Measurements from ENCODE around the gene RERG.

Gene RERG

DNA sequence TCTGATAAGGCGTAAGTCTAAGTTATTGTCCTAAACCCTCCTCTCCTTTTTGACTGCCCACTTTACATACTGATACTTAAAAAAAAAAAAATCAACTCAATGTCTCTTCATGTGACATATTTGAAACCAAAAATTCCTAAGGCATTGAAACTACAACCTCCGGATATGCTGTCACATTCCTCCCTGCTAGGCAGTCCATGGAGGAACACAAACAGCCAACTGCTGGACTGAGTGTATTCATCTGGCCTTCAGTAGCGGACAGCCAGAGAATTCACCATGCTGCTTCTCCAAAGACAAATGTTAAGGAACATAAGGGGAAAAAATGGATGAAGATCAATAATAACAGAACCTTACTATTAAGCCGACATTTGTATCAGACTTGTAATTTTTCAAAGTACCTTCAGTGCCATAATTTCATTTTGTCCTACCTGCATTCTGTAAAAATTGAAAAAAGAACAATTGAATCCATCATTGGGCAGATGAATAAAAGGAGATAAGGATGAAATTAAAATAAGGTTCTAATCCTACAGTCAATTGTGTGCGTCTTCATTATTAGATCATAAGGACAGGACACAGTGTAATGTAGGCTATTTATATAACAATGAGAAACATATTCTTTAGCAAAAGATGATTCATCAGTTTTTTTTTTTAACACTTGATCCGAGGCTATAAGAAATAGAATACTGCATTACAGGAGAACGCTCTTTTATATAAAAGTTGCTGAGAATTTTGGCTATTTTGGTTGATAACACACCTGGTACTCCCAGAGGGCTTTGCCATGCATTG, 12.2 kb downstream of the RERG start:
- DNase-seq (ENCODE audit: extremely low read depth, low read depth), result no peak
- TF ChIP-seq, protein P1, sequence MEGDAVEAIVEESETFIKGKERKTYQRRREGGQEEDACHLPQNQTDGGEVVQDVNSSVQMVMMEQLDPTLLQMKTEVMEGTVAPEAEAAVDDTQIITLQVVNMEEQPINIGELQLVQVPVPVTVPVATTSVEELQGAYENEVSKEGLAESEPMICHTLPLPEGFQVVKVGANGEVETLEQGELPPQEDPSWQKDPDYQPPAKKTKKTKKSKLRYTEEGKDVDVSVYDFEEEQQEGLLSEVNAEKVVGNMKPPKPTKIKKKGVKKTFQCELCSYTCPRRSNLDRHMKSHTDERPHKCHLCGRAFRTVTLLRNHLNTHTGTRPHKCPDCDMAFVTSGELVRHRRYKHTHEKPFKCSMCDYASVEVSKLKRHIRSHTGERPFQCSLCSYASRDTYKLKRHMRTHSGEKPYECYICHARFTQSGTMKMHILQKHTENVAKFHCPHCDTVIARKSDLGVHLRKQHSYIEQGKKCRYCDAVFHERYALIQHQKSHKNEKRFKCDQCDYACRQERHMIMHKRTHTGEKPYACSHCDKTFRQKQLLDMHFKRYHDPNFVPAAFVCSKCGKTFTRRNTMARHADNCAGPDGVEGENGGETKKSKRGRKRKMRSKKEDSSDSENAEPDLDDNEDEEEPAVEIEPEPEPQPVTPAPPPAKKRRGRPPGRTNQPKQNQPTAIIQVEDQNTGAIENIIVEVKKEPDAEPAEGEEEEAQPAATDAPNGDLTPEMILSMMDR (IDR thresholded peaks at IDR 0.05; ENCODE audit: low read depth, low read length), result no peak

DNA sequence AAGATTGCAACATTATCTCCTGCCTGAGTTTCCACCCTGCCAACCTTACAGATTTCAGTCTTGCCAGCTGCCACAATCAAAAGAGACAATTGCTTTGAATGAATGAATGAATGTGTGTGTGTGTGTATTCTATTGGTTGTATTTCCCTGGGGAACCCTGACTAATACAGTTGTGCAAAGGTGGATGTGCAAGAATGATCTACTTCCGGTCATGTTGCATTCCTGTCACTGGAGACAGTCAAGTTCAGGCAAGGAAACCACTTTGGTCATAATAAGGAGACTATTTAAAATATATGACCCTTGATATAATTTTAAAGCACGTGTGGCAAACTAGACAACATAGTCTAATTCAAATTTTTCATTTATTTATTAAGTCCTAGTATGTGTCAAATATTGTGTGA, 13.1 kb downstream of the RERG start:
- TF ChIP-seq, protein P1 (IDR thresholded peaks at IDR 0.05; ENCODE audit: low read depth, low read length), result no peak; the same call in 1 of the 2 replicates
- no peak for DNase-seq (ENCODE audit: extremely low read depth, low read depth)

DNA sequence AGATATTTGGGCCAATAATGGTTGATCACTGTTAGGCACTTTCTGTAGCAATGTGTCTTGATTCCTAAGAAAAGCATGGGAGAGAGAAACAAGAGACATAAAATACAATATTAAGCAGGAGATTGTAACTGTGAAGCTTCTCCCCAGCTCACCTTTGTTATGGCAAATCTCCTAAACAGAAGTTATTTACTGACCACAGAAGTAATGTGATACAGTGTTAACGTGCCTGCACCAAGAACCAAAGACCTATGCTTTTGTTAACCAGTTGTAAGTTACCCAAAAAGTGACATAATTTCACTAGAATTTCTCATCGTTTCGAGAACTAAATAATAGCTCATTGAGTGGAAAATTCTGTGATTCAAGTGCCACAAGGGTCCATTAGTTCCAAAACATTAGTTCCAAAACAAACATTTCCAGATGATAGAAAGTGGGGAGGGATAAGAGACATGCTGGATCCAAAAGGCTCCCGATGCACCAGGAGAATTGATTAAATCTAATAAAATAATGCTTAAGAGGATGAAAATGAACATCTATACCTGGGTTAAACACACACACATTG, 14.3 kb downstream of the RERG start:
- DNase-seq (ENCODE audit: extremely low read depth, low read depth), result no peak
- TF ChIP-seq, protein P1 (IDR thresholded peaks at IDR 0.05; ENCODE audit: low read depth, low read length), result no peak

DNA sequence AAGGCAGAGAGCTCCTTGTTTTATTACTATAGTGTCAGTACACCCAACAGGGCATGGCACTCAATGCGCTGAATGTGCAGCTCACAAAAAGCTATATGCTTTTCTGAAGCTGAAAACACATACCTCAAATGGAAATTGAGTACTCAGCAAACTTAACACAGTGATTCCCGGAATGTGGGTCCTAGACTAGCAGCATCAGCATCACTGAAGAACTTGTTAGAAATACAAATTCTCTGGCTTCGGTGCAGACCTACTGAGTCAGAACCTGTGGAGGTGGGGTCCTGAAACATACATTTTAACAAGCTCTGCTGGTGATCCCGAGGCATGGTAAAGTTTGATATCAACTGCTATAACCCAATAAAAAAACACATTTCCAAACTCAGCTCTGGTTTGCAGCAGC, 14.9 kb downstream of the RERG start:
- TF ChIP-seq, protein P1 (IDR thresholded peaks at IDR 0.05; ENCODE audit: low read depth, low read length), result no peak
- no peak for DNase-seq (ENCODE audit: extremely low read depth, low read depth)

DNA sequence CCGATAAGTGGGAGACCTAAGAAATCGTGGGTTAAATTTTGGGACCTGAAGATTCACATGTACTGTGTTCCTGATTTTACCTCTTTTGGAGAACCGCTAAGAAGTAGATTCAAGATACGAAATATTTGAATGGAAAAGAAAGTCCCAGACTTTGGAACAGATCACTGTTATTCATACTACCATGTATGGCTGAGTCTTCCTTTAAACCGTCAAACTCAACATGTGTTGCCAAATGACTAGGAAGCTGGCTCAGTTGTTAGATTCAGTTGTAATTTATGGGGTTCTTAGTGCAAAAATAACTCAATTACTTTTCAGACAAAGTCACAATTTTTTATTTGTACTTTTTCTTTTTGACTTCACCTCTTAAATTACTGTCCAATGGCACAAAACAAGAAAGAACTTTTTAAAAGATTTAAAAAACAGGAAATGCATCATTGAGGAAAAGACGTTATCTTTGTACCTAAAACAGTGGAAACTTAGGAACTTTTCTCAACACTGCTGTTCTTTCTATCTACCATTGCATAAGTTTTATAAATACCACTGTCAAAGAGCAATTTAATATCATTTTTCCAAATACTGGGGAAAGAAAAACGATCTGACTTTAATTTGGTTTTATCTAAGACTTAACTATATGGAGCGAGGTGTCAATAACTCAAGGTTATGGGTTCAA, 15.7 kb downstream of the RERG start:
- TF ChIP-seq, protein P1 (IDR thresholded peaks at IDR 0.05; ENCODE audit: low read depth, low read length), result no peak
- no peak for DNase-seq (ENCODE audit: extremely low read depth, low read depth)

DNA sequence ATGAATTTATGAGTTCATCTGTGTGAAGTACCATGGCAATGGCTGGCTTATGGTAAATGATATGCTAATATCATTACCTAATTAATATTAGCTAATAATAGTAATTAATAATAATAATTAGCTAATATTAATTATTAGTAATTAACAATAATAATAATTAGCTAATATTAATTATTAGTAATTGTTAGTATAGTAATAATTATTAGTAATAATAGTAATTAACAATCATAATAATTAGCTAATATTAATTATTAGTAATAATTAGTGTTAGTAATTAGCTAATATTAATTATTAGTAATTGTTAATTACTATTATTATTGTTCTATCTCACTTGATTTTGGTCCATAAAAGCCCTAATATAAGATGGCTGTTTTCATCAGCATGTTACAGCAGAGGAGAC, 19.8 kb downstream of the RERG start:
- DNase-seq (ENCODE audit: extremely low read depth, low read depth), result no peak
- TF ChIP-seq, protein P1 (IDR thresholded peaks at IDR 0.05; ENCODE audit: low read depth, low read length), result no peak

DNA sequence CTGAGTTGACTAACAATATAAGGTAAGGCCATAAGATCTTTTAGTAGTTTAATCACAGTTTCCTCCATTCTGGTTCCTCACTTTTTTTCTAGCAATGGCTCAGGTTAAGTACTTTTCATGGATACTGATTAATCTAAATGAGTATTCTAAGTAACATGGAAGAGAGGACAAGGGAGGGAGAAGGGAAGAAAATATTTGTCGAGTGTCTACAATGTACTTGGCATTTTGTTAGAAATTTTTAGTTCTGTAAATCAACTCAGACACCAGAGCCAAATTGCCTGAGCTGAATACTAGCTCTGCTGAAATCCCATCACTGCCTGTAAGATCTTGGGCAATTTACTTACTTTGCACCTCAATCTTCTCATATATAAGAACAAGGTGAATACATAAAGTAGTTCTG, 20.2 kb downstream of the RERG start:
- TF ChIP-seq, protein P1 (IDR thresholded peaks at IDR 0.05; ENCODE audit: low read depth, low read length), result no peak

More for the DNA sequence above, 20.2 kb downstream of the RERG start:
- no peak for DNase-seq (ENCODE audit: extremely low read depth, low read depth)
